ENCODE data around the gene FAM193B.

GRCh38 chr5:177479774-177480173 lies 74.6 kb downstream of the FAM193B start:
- TF ChIP-seq POLR2AphosphoS5 (IDR thresholded peaks at IDR 0.05; ENCODE audit: low read depth) (no peak), GABPA (IDR thresholded peaks at IDR 0.05; ENCODE audit: low read depth) (no peak), REST (IDR thresholded peaks at IDR 0.05; ENCODE audit: insufficient replicate concordance, low read depth) (no peak), SPI1 (IDR thresholded peaks at IDR 0.05; ENCODE audit: borderline replicate concordance, low read depth) (no peak)
- TF ChIP-seq, protein P1, sequence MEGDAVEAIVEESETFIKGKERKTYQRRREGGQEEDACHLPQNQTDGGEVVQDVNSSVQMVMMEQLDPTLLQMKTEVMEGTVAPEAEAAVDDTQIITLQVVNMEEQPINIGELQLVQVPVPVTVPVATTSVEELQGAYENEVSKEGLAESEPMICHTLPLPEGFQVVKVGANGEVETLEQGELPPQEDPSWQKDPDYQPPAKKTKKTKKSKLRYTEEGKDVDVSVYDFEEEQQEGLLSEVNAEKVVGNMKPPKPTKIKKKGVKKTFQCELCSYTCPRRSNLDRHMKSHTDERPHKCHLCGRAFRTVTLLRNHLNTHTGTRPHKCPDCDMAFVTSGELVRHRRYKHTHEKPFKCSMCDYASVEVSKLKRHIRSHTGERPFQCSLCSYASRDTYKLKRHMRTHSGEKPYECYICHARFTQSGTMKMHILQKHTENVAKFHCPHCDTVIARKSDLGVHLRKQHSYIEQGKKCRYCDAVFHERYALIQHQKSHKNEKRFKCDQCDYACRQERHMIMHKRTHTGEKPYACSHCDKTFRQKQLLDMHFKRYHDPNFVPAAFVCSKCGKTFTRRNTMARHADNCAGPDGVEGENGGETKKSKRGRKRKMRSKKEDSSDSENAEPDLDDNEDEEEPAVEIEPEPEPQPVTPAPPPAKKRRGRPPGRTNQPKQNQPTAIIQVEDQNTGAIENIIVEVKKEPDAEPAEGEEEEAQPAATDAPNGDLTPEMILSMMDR (IDR thresholded peaks at IDR 0.05; ENCODE audit: insufficient read depth, low read length), result no peak

Measured in HL-60 (cell line).